OCI-LY3 (cell line): ENCODE data around the gene UFSP1.

Source experiments
- EZH2phosphoT487 ChIP-seq: fragments of 200-600 bp; shearing (Covaris generic); IDR thresholded peaks from 2 replicates; pipeline ENCODE4 v1.6.1; 2018; ENCODE audit warnings: antibody characterized with exemption, mixed run types, low read depth
- TF ChIP-seq, protein P1 (sequence below): fragments of 200-600, 300-600 bp; sonication (generic); IDR thresholded peaks from 2 replicates; pipeline ENCODE4 v1.5.1; 2014; ENCODE audit warnings: antibody characterized with exemption, low read length, low read depth

DNA sequence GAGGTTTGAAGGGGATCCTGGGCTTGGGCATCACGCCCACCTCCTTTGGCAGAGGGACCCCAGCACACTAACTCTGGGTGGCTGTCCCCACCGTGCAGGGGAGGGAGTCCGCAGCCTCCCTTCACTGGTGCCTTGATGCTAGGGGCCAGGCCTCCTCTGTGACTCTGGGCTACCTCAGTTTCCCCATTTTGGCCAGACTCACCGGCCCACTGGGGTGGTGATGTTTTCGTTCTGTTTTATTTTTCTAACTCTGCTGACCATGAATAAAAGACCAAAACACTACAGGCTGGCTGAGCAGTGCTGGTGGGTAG is 22.8 kb downstream of the UFSP1 start:
- TF ChIP-seq, protein P1, sequence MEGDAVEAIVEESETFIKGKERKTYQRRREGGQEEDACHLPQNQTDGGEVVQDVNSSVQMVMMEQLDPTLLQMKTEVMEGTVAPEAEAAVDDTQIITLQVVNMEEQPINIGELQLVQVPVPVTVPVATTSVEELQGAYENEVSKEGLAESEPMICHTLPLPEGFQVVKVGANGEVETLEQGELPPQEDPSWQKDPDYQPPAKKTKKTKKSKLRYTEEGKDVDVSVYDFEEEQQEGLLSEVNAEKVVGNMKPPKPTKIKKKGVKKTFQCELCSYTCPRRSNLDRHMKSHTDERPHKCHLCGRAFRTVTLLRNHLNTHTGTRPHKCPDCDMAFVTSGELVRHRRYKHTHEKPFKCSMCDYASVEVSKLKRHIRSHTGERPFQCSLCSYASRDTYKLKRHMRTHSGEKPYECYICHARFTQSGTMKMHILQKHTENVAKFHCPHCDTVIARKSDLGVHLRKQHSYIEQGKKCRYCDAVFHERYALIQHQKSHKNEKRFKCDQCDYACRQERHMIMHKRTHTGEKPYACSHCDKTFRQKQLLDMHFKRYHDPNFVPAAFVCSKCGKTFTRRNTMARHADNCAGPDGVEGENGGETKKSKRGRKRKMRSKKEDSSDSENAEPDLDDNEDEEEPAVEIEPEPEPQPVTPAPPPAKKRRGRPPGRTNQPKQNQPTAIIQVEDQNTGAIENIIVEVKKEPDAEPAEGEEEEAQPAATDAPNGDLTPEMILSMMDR, result no peak
- TF ChIP-seq EZH2phosphoT487, result no peak
